Neural progenitor cell (in vitro differentiated cells): ENCODE results near the gene LIPE. TPM values are rescaled to one million over a fixed set of nuclear protein-coding genes. Genes with fewer than 3 reads are reported as not detected.

Source experiments
- DNase-seq: peaks from one replicate; pipeline ENCODE4 v3.0.0-alpha.2; 2016; ENCODE audit warnings: low spot score
- H2AFZ ChIP-seq: fragments of 200-600 bp; sonication (generic); replicated peaks from 2 replicates; pipeline ENCODE4 v1.6.1; 2016; ENCODE audit warnings: antibody characterized with exemption
- H3F3A ChIP-seq: fragments of 200-600 bp; sonication (generic); 2 replicates; pipeline ENCODE4 v1.6.1; 2016; ENCODE audit warnings: antibody characterized with exemption, low read depth
- H3K27ac ChIP-seq: fragments of 200-600 bp; sonication (generic); 2 replicates; pipeline ENCODE4 v1.5.1; 2016; ENCODE audit warnings: mild to moderate bottlenecking
- H3K27me3 ChIP-seq: fragments of 200-600 bp; sonication (generic); 2 replicates; pipeline ENCODE4 v1.6.1; 2016; ENCODE audit warnings: mild to moderate bottlenecking, moderate library complexity
- H3K36me3 ChIP-seq: fragments of 200-600 bp; sonication (generic); 2 replicates; pipeline ENCODE4 v1.5.1; 2016
- H3K4me1 ChIP-seq: fragments of 200-600 bp; sonication (generic); 2 replicates; pipeline ENCODE4 v1.6.1; 2016; ENCODE audit warnings: mixed run types
- H3K4me2 ChIP-seq: fragments of 200-600 bp; sonication (generic); 2 replicates; pipeline ENCODE4 v1.6.1; 2016
- H3K4me3 ChIP-seq: fragments of 200-600 bp; sonication (generic); 2 replicates; pipeline ENCODE4 v1.5.1; 2016
- H3K79me2 ChIP-seq: fragments of 200-600 bp; sonication (generic); 2 replicates; pipeline ENCODE4 v1.6.1; 2016; ENCODE audit warnings: low read depth
- H3K9ac ChIP-seq: fragments of 200-600 bp; sonication (generic); 2 replicates; pipeline ENCODE4 v1.6.1; 2016
- H3K9me3 ChIP-seq: fragments of 200-600 bp; sonication (generic); 2 replicates; pipeline ENCODE4 v1.5.1; 2016; ENCODE audit warnings: low read depth
- H4K20me1 ChIP-seq: fragments of 200-600 bp; sonication (generic); 2 replicates; pipeline ENCODE4 v1.6.1; 2016; ENCODE audit warnings: low read depth
- H3K27ac Mint-ChIP-seq: 3 replicates; pipeline ENCODE4 v1.8.0; 2021; ENCODE audit warnings: mixed read lengths
- H3K27me3 Mint-ChIP-seq: 2 replicates; pipeline ENCODE4 v1.8.0; 2022; ENCODE audit warnings: low read depth, mild to moderate bottlenecking, inconsistent platforms, moderate library complexity, mixed read lengths; ENCODE audit not compliant: insufficient read depth
- H3K36me3 Mint-ChIP-seq: 3 replicates; pipeline ENCODE4 v1.8.0; 2021; ENCODE audit warnings: mixed read lengths
- H3K4me1 Mint-ChIP-seq: 3 replicates; pipeline ENCODE4 v1.8.0; 2021; ENCODE audit warnings: mixed read lengths
- H3K4me3 Mint-ChIP-seq: 3 replicates; pipeline ENCODE4 v1.8.0; 2021; ENCODE audit warnings: mild to moderate bottlenecking, moderate library complexity, mixed read lengths
- H3K9me3 Mint-ChIP-seq: 3 replicates; pipeline ENCODE4 v1.8.0; 2020; ENCODE audit warnings: mixed read lengths
- EZH2 ChIP-seq: fragments of 200-600 bp; sonication (generic); IDR thresholded peaks from 2 replicates; pipeline ENCODE4 v1.6.1; 2017; ENCODE audit warnings: antibody characterized with exemption, mild to moderate bottlenecking, moderate library complexity
- EZH2phosphoT487 ChIP-seq: fragments of 200-600 bp; sonication (generic); IDR thresholded peaks from 2 replicates; pipeline ENCODE4 v1.6.1; 2017; ENCODE audit warnings: antibody characterized with exemption
- total RNA-seq: library from RNA; depleted of rRNA; stranded (reverse); fragments of >200 nt; gene quantifications from 2 replicates; pipeline ENCODE4 v1.2.3, GENCODE V29; 2015; ENCODE audit warnings: low replicate concordance
- TF ChIP-seq, protein P1 (sequence below): fragments of 200-600 bp; sonication (generic); IDR thresholded peaks from 2 replicates; pipeline ENCODE4 v1.5.1; 2017; ENCODE audit warnings: antibody characterized with exemption, mild to moderate bottlenecking

The LIPE gene
- total RNA-seq, 1 donor from 2014 or later: 3.5 TPM

- Histone ChIP-seq H3K4me3 (no peak overlapping the region), H3K4me2 (no peak overlapping the region), H3K27me3 (peaks cover 5% of the 10 kb centered on the region), H3K27ac (no peak overlapping the region), H3K4me1 (peaks cover 9% of the 10 kb centered on the region), H3K36me3 (no peaks in the 10 kb centered on the region), H3K9me3 (no peaks in the 10 kb centered on the region), H3F3A (peaks cover 10% of the 10 kb centered on the region), H2AFZ (no peak overlapping the region), H3K79me2 (no peaks in the 10 kb centered on the region), H3K9ac (no peak overlapping the region), H4K20me1 (peaks cover 87% of the 10 kb centered on the region)
- DNase-seq: no peak
- H3K4me3 Mint-ChIP-seq: no peak overlapping the region
- H3K27me3 Mint-ChIP-seq: peaks cover 6% of the 10 kb centered on the region
- H3K4me1 Mint-ChIP-seq: peaks cover 18% of the 10 kb centered on the region
- no peak overlapping the region for H3K27ac Mint-ChIP-seq
- H3K36me3 Mint-ChIP-seq: peaks cover 11% of the 10 kb centered on the region
- TF ChIP-seq, protein P1, sequence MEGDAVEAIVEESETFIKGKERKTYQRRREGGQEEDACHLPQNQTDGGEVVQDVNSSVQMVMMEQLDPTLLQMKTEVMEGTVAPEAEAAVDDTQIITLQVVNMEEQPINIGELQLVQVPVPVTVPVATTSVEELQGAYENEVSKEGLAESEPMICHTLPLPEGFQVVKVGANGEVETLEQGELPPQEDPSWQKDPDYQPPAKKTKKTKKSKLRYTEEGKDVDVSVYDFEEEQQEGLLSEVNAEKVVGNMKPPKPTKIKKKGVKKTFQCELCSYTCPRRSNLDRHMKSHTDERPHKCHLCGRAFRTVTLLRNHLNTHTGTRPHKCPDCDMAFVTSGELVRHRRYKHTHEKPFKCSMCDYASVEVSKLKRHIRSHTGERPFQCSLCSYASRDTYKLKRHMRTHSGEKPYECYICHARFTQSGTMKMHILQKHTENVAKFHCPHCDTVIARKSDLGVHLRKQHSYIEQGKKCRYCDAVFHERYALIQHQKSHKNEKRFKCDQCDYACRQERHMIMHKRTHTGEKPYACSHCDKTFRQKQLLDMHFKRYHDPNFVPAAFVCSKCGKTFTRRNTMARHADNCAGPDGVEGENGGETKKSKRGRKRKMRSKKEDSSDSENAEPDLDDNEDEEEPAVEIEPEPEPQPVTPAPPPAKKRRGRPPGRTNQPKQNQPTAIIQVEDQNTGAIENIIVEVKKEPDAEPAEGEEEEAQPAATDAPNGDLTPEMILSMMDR: no peak
- H3K9me3 Mint-ChIP-seq: no peaks in the 10 kb centered on the region
Measured at GRCh38 chr19:42407085-42407815, 19.9 kb downstream of the LIPE start.

DNA sequence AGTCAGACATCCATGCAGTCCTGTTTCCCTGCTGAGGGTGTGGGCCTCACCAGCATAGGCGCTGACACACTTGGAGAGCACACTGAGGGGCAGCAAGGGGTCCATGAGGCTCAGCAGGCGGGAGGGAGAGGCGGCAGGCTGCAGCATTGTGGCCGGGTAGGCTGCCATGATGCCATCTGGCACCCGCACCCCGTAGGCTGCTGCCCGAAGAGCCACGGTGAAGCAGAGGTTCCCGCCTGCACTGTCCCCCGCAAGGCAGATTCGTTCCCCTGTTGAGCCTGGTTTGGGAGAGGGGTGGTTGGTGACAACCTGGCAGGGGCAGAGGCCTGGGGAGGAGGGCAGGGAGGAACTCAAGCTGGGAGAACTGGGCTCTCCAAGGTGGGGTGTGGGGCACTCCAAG is 21.1 kb downstream of the LIPE start:
- Mint-ChIP-seq H3K36me3 (peaks cover 11% of the 10 kb centered on the region), H3K9me3 (no peaks in the 10 kb centered on the region), H3K27me3 (peaks cover 8% of the 10 kb centered on the region), H3K27ac (no peak overlapping the region), H3K4me1 (peaks cover 15% of the 10 kb centered on the region), H3K4me3 (no peak overlapping the region)
- Histone ChIP-seq H3K79me2 (no peaks in the 10 kb centered on the region), H2AFZ (no peak overlapping the region), H3K36me3 (no peaks in the 10 kb centered on the region), H3K27ac (no peak overlapping the region), H3K4me3 (no peak overlapping the region), H3K9me3 (no peaks in the 10 kb centered on the region), H3K9ac (no peak overlapping the region), H3F3A (peaks cover 10% of the 10 kb centered on the region), H3K27me3 (peaks cover 5% of the 10 kb centered on the region), H4K20me1 (peaks cover 78% of the 10 kb centered on the region), H3K4me1 (peaks cover 7% of the 10 kb centered on the region), H3K4me2 (no peak overlapping the region)
- TF ChIP-seq EZH2phosphoT487 (no peak), EZH2 (no peak)
- TF ChIP-seq, protein P1: no peak
- DNase-seq: no peak

DNA sequence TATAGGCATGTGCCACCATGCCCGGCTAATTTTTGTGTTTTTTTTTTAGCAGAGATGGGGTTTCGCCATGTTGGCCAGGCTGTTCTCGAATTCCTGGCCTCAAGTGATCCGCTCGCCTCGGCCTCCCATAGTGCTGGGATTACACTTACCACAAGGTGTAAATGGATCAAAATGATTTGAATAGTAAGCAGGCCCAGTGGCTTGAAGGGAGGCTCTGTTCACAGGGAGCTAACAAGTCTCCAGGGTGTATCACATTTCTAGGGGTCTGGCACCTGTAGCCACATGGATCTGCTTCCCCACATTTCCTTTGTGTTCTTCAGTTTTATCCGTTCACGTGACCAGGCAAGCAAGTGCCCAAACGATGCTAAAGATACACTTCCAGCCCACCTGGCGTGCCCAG is 23.6 kb downstream of the LIPE start:
- H3K27me3 ChIP-seq: peaks cover 5% of the 10 kb centered on the region
- peaks cover 19% of the 10 kb centered on the region for H3F3A ChIP-seq
- peaks cover 56% of the 10 kb centered on the region for H4K20me1 ChIP-seq
- H2AFZ ChIP-seq: no peak overlapping the region
- DNase-seq: no peak
- TF ChIP-seq EZH2: no peak
- TF ChIP-seq, protein P1: no peak
- TF ChIP-seq EZH2phosphoT487: no peak
- Mint-ChIP-seq H3K36me3 (peaks cover 12% of the 10 kb centered on the region), H3K4me1 (peaks cover 23% of the 10 kb centered on the region), H3K27me3 (peaks cover 9% of the 10 kb centered on the region), H3K27ac (no peak overlapping the region), H3K9me3 (no peaks in the 10 kb centered on the region), H3K4me3 (no peak overlapping the region)
- peaks cover 7% of the 10 kb centered on the region for H3K4me1 ChIP-seq
- no peak overlapping the region for H3K4me3 ChIP-seq
- no peak overlapping the region for H3K9ac ChIP-seq
- no peaks in the 10 kb centered on the region for H3K9me3 ChIP-seq
- H3K36me3 ChIP-seq: no peaks in the 10 kb centered on the region
- H3K27ac ChIP-seq: no peak overlapping the region
- no peaks in the 10 kb centered on the region for H3K79me2 ChIP-seq
- H3K4me2 ChIP-seq: no peak overlapping the region
